GM21526 (cell line): ENCODE measurements around the gene CEP152.
"Not testable (repeated sequence)": the region's sequence is repeated elsewhere in the genome, so short reads cannot be mapped to it uniquely, and the experiment has no call there.

ENCODE experiments used
- ATAC-seq: cut with Tn5 transposase; IDR thresholded peaks from one replicate; pipeline ENCODE4 v1.9.1; 2021; ENCODE audit warnings: moderate library complexity; ENCODE audit not compliant: unreplicated experiment, low FRiP score

Gene CEP152

GRCh38 chr15:48810414-48811324 is at the start of gene CEP152:
Gene CEP152, minus strand, starts transcription at chr15:48811069. Its CDS starts 5,420 bp downstream, at chr15:48805649.
- ATAC-seq, result peak; percentile 97

- no peak for ATAC-seq
Measured at GRCh38 chr15:48859426-48859825, 48.6 kb upstream of the CEP152 start.

GRCh38 chr15:48858401-48858800 is 47.5 kb upstream of the CEP152 start:
- ATAC-seq, result no peak

GRCh38 chr15:48856942-48857341 is 46.1 kb upstream of the CEP152 start:
- no peak for ATAC-seq

GRCh38 chr15:48855501-48856440 is 44.9 kb upstream of the CEP152 start:
- ATAC-seq, result no peak

GRCh38 chr15:48854434-48854833 is 43.6 kb upstream of the CEP152 start:
- not testable (repeated sequence) for ATAC-seq

- no peak for ATAC-seq
Measured at GRCh38 chr15:48851956-48852355, 41.1 kb upstream of the CEP152 start.

- no peak for ATAC-seq
Measured at GRCh38 chr15:48850648-48851047, 39.8 kb upstream of the CEP152 start.

GRCh38 chr15:48845123-48845522 is 34.3 kb upstream of the CEP152 start:
- no peak for ATAC-seq

- no peak for ATAC-seq
Measured at GRCh38 chr15:48842501-48842900, 31.6 kb upstream of the CEP152 start.

- no peak for ATAC-seq
Measured at GRCh38 chr15:48834756-48835155, 23.9 kb upstream of the CEP152 start.

GRCh38 chr15:48833526-48834239 is 22.8 kb upstream of the CEP152 start:
- ATAC-seq, result no peak

GRCh38 chr15:48832648-48833047 is 21.8 kb upstream of the CEP152 start:
- ATAC-seq, result no peak

- no peak for ATAC-seq
Measured at GRCh38 chr15:48828906-48829305, 18.0 kb upstream of the CEP152 start.

- ATAC-seq, result no peak
Measured at GRCh38 chr15:48828471-48828870, 17.6 kb upstream of the CEP152 start.

- no peak for ATAC-seq
Measured at GRCh38 chr15:48825075-48825474, 14.2 kb upstream of the CEP152 start.

- no peak for ATAC-seq
Measured at GRCh38 chr15:48823706-48824105, 12.8 kb upstream of the CEP152 start.

- no peak for ATAC-seq
Measured at GRCh38 chr15:48823237-48823636, 12.4 kb upstream of the CEP152 start.

- ATAC-seq, result no peak
Measured at GRCh38 chr15:48814286-48814685, 3.4 kb upstream of the CEP152 start.

GRCh38 chr15:48811325-48811958 is 573 bp upstream of the CEP152 start:
- ATAC-seq, result no peak
